H1 (cell line): ENCODE measurements around the gene ADAMTS3. TPM values are rescaled to one million over a fixed set of nuclear protein-coding genes. Genes with fewer than 3 reads are reported as not detected.

Experiments used
- CTCF ChIA-PET: fragments of 300-600 bp; sonication (Branson Sonifier 250); formaldehyde crosslinking; loops from one replicate; lab custom pipeline; 2021; ENCODE audit not compliant: partially characterized antibody; lab: Charles Lee
- POLR2A ChIA-PET: fragments of 300-600 bp; sonication (Branson Sonifier 250); formaldehyde crosslinking; loops from one replicate; lab custom pipeline; 2021; ENCODE audit warnings: inconsistent platforms; ENCODE audit not compliant: partially characterized antibody; lab: Charles Lee
- DNase-seq, 2 experiments: peaks; one replicate each; pipeline versions ENCODE4 v3.0.0 to v3.0.0-alpha.2; 2010 to 2022; ENCODE audit warnings: low spot score in 2 of 2, low read depth in 1 of 2, mixed read lengths in 1 of 2
- FAIRE-seq: peaks from 2 replicates; lab custom pipeline; 2011; peaks lifted over from hg19 to GRCh38; lab: Jason Lieb, UNC
- H2AFZ ChIP-seq: 2 replicates; pipeline ENCODE4 v1.8.1; 2012; ENCODE audit warnings: low read length, inconsistent platforms
- H2AK5ac ChIP-seq: 2 replicates; pipeline ENCODE4 v1.6.1; 2013; ENCODE audit warnings: low read depth, low read length
- H2BK120ac ChIP-seq: replicated peaks from 2 replicates; pipeline ENCODE3; 2013; ENCODE audit warnings: low read depth, low read length, inconsistent platforms
- H2BK12ac ChIP-seq: 2 replicates; pipeline ENCODE4 v1.6.1; 2013; ENCODE audit warnings: low read depth, low read length
- H2BK15ac ChIP-seq: 2 replicates; pipeline ENCODE4 v1.6.1; 2013; ENCODE audit warnings: low read length
- H2BK20ac ChIP-seq: 2 replicates; pipeline ENCODE4 v1.6.1; 2013; ENCODE audit warnings: low read length
- H2BK5ac ChIP-seq: 2 replicates; pipeline ENCODE4 v1.6.1; 2013; ENCODE audit warnings: low read depth, low read length
- H3K14ac ChIP-seq: 2 replicates; pipeline ENCODE4 v1.6.1; 2013; ENCODE audit warnings: inconsistent platforms; ENCODE audit not compliant: insufficient read length
- H3K18ac ChIP-seq: 2 replicates; pipeline ENCODE4 v1.6.1; 2013; ENCODE audit warnings: low read length; ENCODE audit errors: extremely low read depth
- H3K23ac ChIP-seq: 2 replicates; pipeline ENCODE4 v1.6.1; 2013; ENCODE audit warnings: inconsistent platforms; ENCODE audit not compliant: insufficient read length
- H3K23me2 ChIP-seq: 2 replicates; pipeline ENCODE4 v1.6.1; 2013; ENCODE audit warnings: low read depth, low read length
- H3K27ac ChIP-seq: 2 replicates; pipeline ENCODE4 v1.6.1; 2011; ENCODE audit warnings: low read depth, low read length, inconsistent platforms
- H3K27me3 ChIP-seq, 4 experiments: replicated peaks in 1 of 4; 1 replicate in 1 of 4; 2 replicates in 3 of 4; pipeline versions ENCODE4 v1.6.1 to v1.8.1; 2011 to 2013; ENCODE audit warnings: low read length in 3 of 4, mild to moderate bottlenecking in 3 of 4, inconsistent platforms in 2 of 4, mixed read lengths in 2 of 4, moderate library complexity in 1 of 4; ENCODE audit not compliant: control insufficient read depth in 3 of 4, insufficient read depth in 3 of 4; ENCODE audit errors: extremely low read depth in 1 of 4
- H3K36me3 ChIP-seq, 4 experiments: 2 replicates each; pipeline versions ENCODE4 v1.6.1 to v1.8.1; 2011 to 2013; ENCODE audit warnings: mild to moderate bottlenecking in 4 of 4, low read length in 3 of 4, moderate library complexity in 2 of 4, control low read depth in 1 of 4, inconsistent platforms in 1 of 4; ENCODE audit not compliant: insufficient read depth in 4 of 4, control insufficient read depth in 2 of 4
- H3K4ac ChIP-seq: replicated peaks from 2 replicates; pipeline ENCODE3; 2013; ENCODE audit warnings: low read length, low read depth, mixed read lengths, inconsistent platforms; ENCODE audit not compliant: insufficient read length
- H3K4me1 ChIP-seq, 4 experiments: replicated peaks in 1 of 4; 1 replicate in 1 of 4; 2 replicates in 3 of 4; pipeline versions ENCODE4 v1.6.1 to v1.8.1; 2011 to 2013; ENCODE audit warnings: low read length in 3 of 4, inconsistent platforms in 2 of 4, mixed read lengths in 1 of 4; ENCODE audit not compliant: insufficient read depth in 4 of 4, control insufficient read depth in 3 of 4
- H3K4me2 ChIP-seq, 2 experiments: 2 replicates each; pipeline versions ENCODE4 v1.6.1 to v1.8.1; 2011 to 2013; ENCODE audit warnings: low read depth in 2 of 2, low read length in 2 of 2, control low read depth in 1 of 2, inconsistent platforms in 1 of 2, mild to moderate bottlenecking in 1 of 2; ENCODE audit not compliant: insufficient read depth in 1 of 2
- H3K4me3 ChIP-seq, 4 experiments: fragments of 200-600, 300-600 bp in 1 of 4; sonication (generic), shearing (Covaris generic), sonication (Bioruptor Twin) in 1 of 4; 2 replicates each; pipeline versions ENCODE4 v1.5.1 to v1.8.1; 2011 to 2016; ENCODE audit warnings: low read length in 4 of 4, low read depth in 3 of 4, control low read depth in 2 of 4, inconsistent platforms in 2 of 4, mild to moderate bottlenecking in 2 of 4, mixed read lengths in 1 of 4, moderate library complexity in 1 of 4; ENCODE audit not compliant: insufficient read depth in 2 of 4; ENCODE audit errors: extremely low read depth in 1 of 4
- H3K56ac ChIP-seq: replicated peaks from 2 replicates; pipeline ENCODE3; 2013; ENCODE audit warnings: low read depth, mild to moderate bottlenecking, mixed read lengths, low read length, inconsistent platforms; ENCODE audit not compliant: insufficient read length
- H3K79me1 ChIP-seq: 2 replicates; pipeline ENCODE4 v1.6.1; 2013; ENCODE audit warnings: low read depth, low read length, control low read depth
- H3K79me2 ChIP-seq, 2 experiments: 2 replicates each; pipeline versions ENCODE4 v1.6.1 to v1.8.1; 2012 to 2013; ENCODE audit warnings: low read length in 2 of 2, mild to moderate bottlenecking in 2 of 2, inconsistent platforms in 1 of 2; ENCODE audit not compliant: insufficient read depth in 2 of 2, control insufficient read depth in 1 of 2
- H3K9ac ChIP-seq, 4 experiments: replicated peaks in 1 of 4; 1 replicate in 1 of 4; 2 replicates in 3 of 4; pipeline versions ENCODE4 v1.6.1 to v1.8.1; 2011 to 2013; ENCODE audit warnings: low read depth in 3 of 4, low read length in 3 of 4, control low read depth in 2 of 4, mild to moderate bottlenecking in 2 of 4, moderate library complexity in 2 of 4, inconsistent platforms in 1 of 4; ENCODE audit errors: extremely low read depth in 1 of 4
- H3K9me3 ChIP-seq, 2 experiments: 2 replicates each; pipeline versions ENCODE4 v1.6.1 to v1.8.1; 2012 to 2013; ENCODE audit warnings: mild to moderate bottlenecking in 2 of 2, moderate library complexity in 2 of 2, control low read depth in 1 of 2, inconsistent platforms in 1 of 2, low read depth in 1 of 2, low read length in 1 of 2, mixed read lengths in 1 of 2; ENCODE audit not compliant: insufficient read depth in 2 of 2
- H4K20me1 ChIP-seq, 2 experiments: replicated peaks in 1 of 2; 2 replicates each; pipeline versions ENCODE3 to v1.8.1; 2011 to 2013; ENCODE audit warnings: inconsistent platforms in 2 of 2, low read length in 2 of 2, mild to moderate bottlenecking in 1 of 2; ENCODE audit not compliant: insufficient read depth in 2 of 2, control insufficient read depth in 1 of 2
- H4K5ac ChIP-seq: 2 replicates; pipeline ENCODE4 v1.6.1; 2013; ENCODE audit warnings: low read length, low read depth, mixed read lengths, inconsistent platforms; ENCODE audit not compliant: insufficient read length
- H4K8ac ChIP-seq: 2 replicates; pipeline ENCODE4 v1.8.0; 2013; ENCODE audit warnings: mild to moderate bottlenecking, moderate library complexity, low read length, inconsistent platforms; ENCODE audit not compliant: insufficient read depth; ENCODE audit errors: extremely low read depth
- H4K91ac ChIP-seq: replicated peaks from 2 replicates; pipeline ENCODE3; 2013; ENCODE audit warnings: low read length, mixed read lengths, inconsistent platforms; ENCODE audit not compliant: insufficient read length
- ASH2L ChIP-seq: fragments of 200-600, 300-600 bp; sonication (generic); IDR thresholded peaks from one replicate; pipeline ENCODE4 v1.7.1; 2017; ENCODE audit warnings: low read length
- ATF3 ChIP-seq: IDR thresholded peaks from 2 replicates; pipeline ENCODE4 v1.6.1; 2011; ENCODE audit warnings: low read depth, mild to moderate bottlenecking, low read length; ENCODE audit not compliant: insufficient read depth
- BCL11A ChIP-seq, 2 experiments: IDR thresholded peaks; one replicate each; pipeline ENCODE4 v1.6.1; 2011; ENCODE audit warnings: low read depth in 2 of 2, low read length in 2 of 2, mild to moderate bottlenecking in 2 of 2
- CTBP2 ChIP-seq: IDR thresholded peaks from 2 replicates; pipeline ENCODE4 v1.7.0; 2011; ENCODE audit warnings: borderline replicate concordance, mild to moderate bottlenecking, moderate library complexity, mixed read lengths, low read length; ENCODE audit not compliant: insufficient read depth, insufficient read length
- EGR1 ChIP-seq: IDR thresholded peaks from 2 replicates; pipeline ENCODE4 v1.6.1; 2011; ENCODE audit warnings: low read depth, low read length, borderline replicate concordance
- POLR2A ChIP-seq, 2 experiments: IDR thresholded peaks; 1 replicate in 1 of 2; 2 replicates in 1 of 2; pipeline ENCODE4 v1.6.1; 2011; ENCODE audit warnings: low read depth in 2 of 2, low read length in 2 of 2, mild to moderate bottlenecking in 2 of 2; ENCODE audit errors: control extremely low read depth in 1 of 2
- POLR2AphosphoS5 ChIP-seq: IDR thresholded peaks from 2 replicates; pipeline ENCODE4 v1.6.1; 2011; ENCODE audit warnings: low read depth, low read length
- RAD21 ChIP-seq, 2 experiments: IDR thresholded peaks in 1 of 2; conservative IDR thresholded peaks in 1 of 2; 2 replicates each; pipeline ENCODE4 v1.6.1; 2011; ENCODE audit warnings: low read depth in 2 of 2, low read length in 2 of 2, improper control_type of control experiment in 1 of 2, inconsistent platforms in 1 of 2, mild to moderate bottlenecking in 1 of 2, moderate library complexity in 1 of 2
- RXRA ChIP-seq: IDR thresholded peaks from 2 replicates; pipeline ENCODE4 v1.6.1; 2011; ENCODE audit warnings: low read depth, mild to moderate bottlenecking, low read length, moderate library complexity; ENCODE audit not compliant: insufficient read depth
- SP2 ChIP-seq: IDR thresholded peaks from 2 replicates; pipeline ENCODE4 v1.6.1; 2012; ENCODE audit warnings: mild to moderate bottlenecking, low read length, inconsistent platforms
- SP4 ChIP-seq: IDR thresholded peaks from 2 replicates; pipeline ENCODE4 v1.6.1; 2012; ENCODE audit warnings: low read length, inconsistent platforms
- TAF1 ChIP-seq: IDR thresholded peaks from 2 replicates; pipeline ENCODE4 v1.6.1; 2011; ENCODE audit warnings: mild to moderate bottlenecking, low read depth, low read length
- TCF12 ChIP-seq: IDR thresholded peaks from 2 replicates; pipeline ENCODE4 v1.6.1; 2011; ENCODE audit warnings: low read depth, mild to moderate bottlenecking, low read length
- ZNF274 ChIP-seq: IDR thresholded peaks from 2 replicates; pipeline ENCODE4 v1.7.0; 2012; ENCODE audit warnings: low read length, borderline replicate concordance; ENCODE audit errors: extremely low read depth
- WGBS, 2 experiments: shearing (Covaris generic) in 1 of 2; methylation state at CpG; one replicate each; pipeline versions ENCODE4 v1.1.6 to v1.1.7; 2013 to 2015; ENCODE audit warnings: low lambda C conversion rate in 2 of 2, mixed read lengths in 2 of 2, inconsistent platforms in 1 of 2, low coverage in 1 of 2, missing lambda C conversion rate in 1 of 2; ENCODE audit not compliant: insufficient replicate concordance in 2 of 2, insufficient coverage in 1 of 2, insufficient read length in 1 of 2; ENCODE audit errors: extremely low coverage in 1 of 2, missing lambda C conversion rate in 1 of 2; 5-methylcytosine and 5-hydroxymethylcytosine counted together
- polyA plus RNA-seq, 7 experiments: library from polyadenylated mRNA; depleted of rRNA in 3 of 7; stranded (reverse) in 5 of 7; unstranded in 2 of 7; fragments of >200 nt in 5 of 7; fragments of 200-250 nt in 2 of 7; gene quantifications; 1 replicate in 5 of 7; 2 replicates in 1 of 7; 4 replicates in 1 of 7; pipeline versions ENCODE4 v1.2.1 to v1.2.3, GENCODE V29; 2011 to 2013; ENCODE audit warnings: missing spikeins in 2 of 7, mixed read lengths in 2 of 7
- total RNA-seq: library from RNA; stranded (reverse); fragmentation: NEBNext Ultra II Directional; extraction: Animal tissue kit (Norgen Biotek cat#: 25700); gene quantifications from 2 replicates; pipeline ENCODE4 v1.2.1, GENCODE V29; 2021
- TF ChIP-seq, protein P1 (sequence below): IDR thresholded peaks from 2 replicates; pipeline ENCODE4 v1.6.1; 2012; ENCODE audit warnings: inconsistent platforms

Gene ADAMTS3
- total and polyA plus RNA-seq, 2 of the 8 experiments (the other 6 are each of a cell fraction or from before 2014, with no cell fraction given) = 1.3 to 3.4 TPM

GRCh38 chr4:72388521-72388920, 180.5 kb downstream of the ADAMTS3 start:
- Histone ChIP-seq H2AK5ac (no peak overlapping the region), H3K79me1 (no peaks in the 10 kb centered on the region), H3K23ac (no peak overlapping the region), H2BK5ac (no peak overlapping the region), H3K14ac (no peak overlapping the region), H4K20me1 (no peaks in the 10 kb centered on the region), H3K56ac (no peak overlapping the region), H3K23me2 (no peaks in the 10 kb centered on the region), H4K91ac (no peak overlapping the region), H2BK120ac (no peak overlapping the region), H3K27me3 (no peaks in the 10 kb centered on the region), H4K5ac (no peak overlapping the region), H3K36me3 (no peaks in the 10 kb centered on the region), H2BK12ac (no peak overlapping the region), H4K8ac (no peak overlapping the region), H3K4me3 (no peak overlapping the region), H3K27ac (no peak overlapping the region), H3K4me2 (no peak overlapping the region), H3K9ac (no peak overlapping the region), H2BK15ac (no peak overlapping the region), H2BK20ac (no peak overlapping the region), H2AFZ (no peak overlapping the region), H3K4ac (no peak overlapping the region), H3K4me1 (no peaks in the 10 kb centered on the region), H3K18ac (no peak overlapping the region), H3K9me3 (no peaks in the 10 kb centered on the region), H3K79me2 (no peaks in the 10 kb centered on the region)
- DNase-seq = no peak
- WGBS, 2 experiments = 88% methylated on average over 1 of the region's 1 CpG; no CpG with 5 or more reads in 1 of the 2 experiments
- ChIA-PET POLR2A (no interaction called here), CTCF (interaction anchor here (0.7 to 1.0 kb wide), 2 partner anchors 47 to 62 kb away, joined by 3 read pairs; no protein-coding TSS in a partner anchor)
- no peak for FAIRE-seq
- TF ChIP-seq, protein P1, sequence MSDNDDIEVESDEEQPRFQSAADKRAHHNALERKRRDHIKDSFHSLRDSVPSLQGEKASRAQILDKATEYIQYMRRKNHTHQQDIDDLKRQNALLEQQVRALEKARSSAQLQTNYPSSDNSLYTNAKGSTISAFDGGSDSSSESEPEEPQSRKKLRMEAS = no peak
- TF ChIP-seq POLR2AphosphoS5 (no peak), ZNF274 (no peak), RAD21 (IDR thresholded peaks at IDR 0.05 in 1 of 2, conservative IDR thresholded peaks at IDR 0.05 in 1 of 2; ENCODE audit: low read depth in 2 of 2, low read length in 2 of 2) (no peak), RXRA (no peak), ASH2L (no peak), TCF12 (no peak), SP4 (no peak), EGR1 (no peak), POLR2A (IDR thresholded peaks at IDR 0.05; ENCODE audit: control extremely low read depth in 1 of 2, low read depth in 2 of 2, low read length in 2 of 2) (no peak), CTBP2 (no peak), TAF1 (no peak), BCL11A (IDR thresholded peaks at IDR 0.05; ENCODE audit: low read depth in 2 of 2, low read length in 2 of 2) (no peak), SP2 (no peak), ATF3 (no peak)
